OCI-LY3 (cell line): ENCODE measurements around the gene CDRT15.

ENCODE experiments used
- EZH2phosphoT487 ChIP-seq: fragments of 200-600 bp; shearing (Covaris generic); IDR thresholded peaks from 2 replicates; pipeline ENCODE4 v1.6.1; 2018; ENCODE audit warnings: antibody characterized with exemption, mixed run types, low read depth
- TF ChIP-seq, protein P1 (sequence below): fragments of 200-600, 300-600 bp; sonication (generic); IDR thresholded peaks from 2 replicates; pipeline ENCODE4 v1.5.1; 2014; ENCODE audit warnings: antibody characterized with exemption, low read length, low read depth

GRCh38 chr17:14205992-14206461, 30.6 kb downstream of the CDRT15 start:
- TF ChIP-seq, protein P1, sequence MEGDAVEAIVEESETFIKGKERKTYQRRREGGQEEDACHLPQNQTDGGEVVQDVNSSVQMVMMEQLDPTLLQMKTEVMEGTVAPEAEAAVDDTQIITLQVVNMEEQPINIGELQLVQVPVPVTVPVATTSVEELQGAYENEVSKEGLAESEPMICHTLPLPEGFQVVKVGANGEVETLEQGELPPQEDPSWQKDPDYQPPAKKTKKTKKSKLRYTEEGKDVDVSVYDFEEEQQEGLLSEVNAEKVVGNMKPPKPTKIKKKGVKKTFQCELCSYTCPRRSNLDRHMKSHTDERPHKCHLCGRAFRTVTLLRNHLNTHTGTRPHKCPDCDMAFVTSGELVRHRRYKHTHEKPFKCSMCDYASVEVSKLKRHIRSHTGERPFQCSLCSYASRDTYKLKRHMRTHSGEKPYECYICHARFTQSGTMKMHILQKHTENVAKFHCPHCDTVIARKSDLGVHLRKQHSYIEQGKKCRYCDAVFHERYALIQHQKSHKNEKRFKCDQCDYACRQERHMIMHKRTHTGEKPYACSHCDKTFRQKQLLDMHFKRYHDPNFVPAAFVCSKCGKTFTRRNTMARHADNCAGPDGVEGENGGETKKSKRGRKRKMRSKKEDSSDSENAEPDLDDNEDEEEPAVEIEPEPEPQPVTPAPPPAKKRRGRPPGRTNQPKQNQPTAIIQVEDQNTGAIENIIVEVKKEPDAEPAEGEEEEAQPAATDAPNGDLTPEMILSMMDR: no peak
- TF ChIP-seq EZH2phosphoT487: no peak
